HG02763 (cell line): Measurements from ENCODE around the gene CNN3.

Source experiments
- ATAC-seq: cut with Tn5 transposase; IDR thresholded peaks from one replicate; pipeline ENCODE4 v1.9.1; 2021; ENCODE audit warnings: mild to moderate bottlenecking, moderate library complexity; ENCODE audit not compliant: unreplicated experiment

Gene CNN3

DNA sequence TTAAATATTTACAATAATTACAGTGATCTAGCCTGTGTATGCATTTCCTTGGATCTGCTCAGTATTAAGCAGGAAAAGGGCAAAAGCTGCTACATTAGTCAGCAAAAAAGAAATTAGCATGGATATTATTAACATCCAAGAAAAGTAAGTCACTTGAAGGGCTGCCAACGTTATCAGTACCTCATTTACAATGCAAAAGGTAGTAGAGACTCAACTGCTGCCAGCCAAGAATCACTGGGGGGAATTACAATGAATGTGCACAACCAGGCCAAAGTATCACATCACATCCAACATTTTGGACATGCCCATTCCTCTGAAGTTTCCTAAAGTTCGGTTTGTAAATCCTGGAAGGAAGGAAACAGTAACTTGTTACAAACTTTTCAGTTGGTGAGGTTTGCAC, 1.9 kb downstream of the CNN3 start:
- ATAC-seq: no peak

DNA sequence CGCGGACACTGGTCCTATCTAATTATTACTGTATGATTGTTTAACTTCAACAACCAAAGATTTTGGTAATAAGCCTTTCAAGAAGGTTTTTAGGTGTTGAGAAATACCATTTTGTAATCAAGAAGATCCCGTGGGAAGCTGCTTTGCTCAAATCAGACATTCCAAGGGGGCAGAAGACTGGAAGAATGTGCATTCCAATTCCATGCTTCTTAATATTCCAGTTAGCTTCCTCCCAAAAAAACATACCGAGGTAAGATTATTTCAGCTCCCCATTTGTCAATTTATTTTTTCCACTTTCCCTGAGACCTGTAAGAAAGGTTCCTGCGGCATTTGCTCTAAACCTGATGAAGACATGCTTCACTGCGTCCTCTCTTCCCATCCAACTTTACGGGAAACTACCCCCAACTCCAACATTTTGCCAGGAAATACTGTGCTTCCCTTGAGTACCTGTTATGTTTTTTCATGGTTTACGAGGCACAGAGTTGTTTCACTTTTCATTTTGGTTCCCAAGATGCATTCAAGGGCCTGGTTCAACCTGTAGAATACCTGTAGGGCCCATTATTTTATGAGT, 4.1 kb downstream of the CNN3 start:
- no peak for ATAC-seq

DNA sequence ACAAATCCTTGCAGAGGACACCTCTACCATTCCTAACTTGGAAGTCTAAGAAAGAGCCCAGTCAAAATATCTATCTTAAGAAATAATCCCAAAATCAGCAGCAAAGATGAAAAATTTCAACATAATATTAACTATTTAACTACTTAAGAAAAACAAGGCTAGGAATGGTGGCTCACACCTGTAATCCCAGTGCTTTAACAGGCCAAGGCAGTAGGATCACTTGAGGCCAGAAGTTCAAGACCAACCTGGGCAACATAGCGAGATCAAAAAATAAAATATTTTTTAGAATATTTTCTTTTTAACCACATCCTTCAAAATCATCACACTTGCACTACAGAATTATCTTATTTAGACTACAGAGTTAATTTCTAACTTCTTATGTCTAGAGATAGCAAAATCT, 4.9 kb downstream of the CNN3 start:
- ATAC-seq: no peak

DNA sequence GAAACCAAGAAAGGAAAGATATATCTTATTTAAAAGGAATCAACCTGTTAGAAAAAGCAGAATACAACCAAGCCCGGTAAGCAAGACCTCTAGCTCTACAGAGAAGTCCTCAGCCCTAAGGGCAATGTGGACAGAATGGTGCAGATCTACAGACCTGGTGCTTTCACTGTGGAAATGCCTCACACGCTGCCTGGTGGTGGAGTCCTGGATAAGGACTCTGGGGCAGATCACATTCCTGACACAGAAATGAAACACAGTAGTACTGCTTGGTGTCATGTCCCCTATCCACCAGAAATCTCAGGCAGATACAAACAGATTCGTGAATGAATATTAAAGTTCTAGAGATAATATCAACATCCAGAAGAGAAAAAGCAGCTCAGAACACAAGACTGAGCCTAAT, 6.8 kb downstream of the CNN3 start:
- ATAC-seq: no peak

DNA sequence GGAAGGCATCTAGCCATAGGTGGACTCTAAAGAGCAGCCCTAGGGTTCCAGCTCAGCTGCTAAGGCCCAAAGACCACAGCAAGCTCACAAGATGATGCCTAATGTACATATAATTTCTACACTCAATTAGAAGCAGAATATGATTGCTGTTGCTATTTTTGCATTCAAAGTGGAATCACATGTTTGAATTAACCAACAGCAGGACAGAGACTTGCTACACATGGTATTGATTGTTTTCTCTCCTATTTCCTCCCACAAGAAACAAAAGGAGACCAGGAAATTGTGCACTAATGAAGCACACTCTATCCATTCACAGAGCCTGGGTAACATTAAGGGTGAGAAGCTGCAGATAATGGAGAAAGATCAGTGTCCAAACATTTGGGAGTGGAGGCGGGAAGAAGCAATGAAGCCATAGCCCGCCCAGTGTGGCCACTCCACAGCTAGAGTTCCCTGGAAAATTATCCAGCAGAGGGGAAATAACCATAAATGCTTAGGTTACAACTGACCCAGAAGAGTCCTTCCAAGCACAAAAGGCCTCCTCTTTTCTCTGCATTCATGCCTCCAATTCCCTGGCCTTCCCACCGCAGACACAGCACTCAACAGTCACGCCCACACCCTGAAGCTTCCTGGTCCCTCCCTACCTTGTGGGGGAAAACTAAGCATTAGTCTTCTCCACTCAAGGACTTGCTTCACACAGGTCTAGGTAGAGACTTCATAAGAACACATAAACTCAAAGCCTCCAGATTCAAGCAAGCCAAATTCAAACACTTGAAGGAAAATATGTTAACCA, 7.5 kb downstream of the CNN3 start:
- no peak for ATAC-seq

DNA sequence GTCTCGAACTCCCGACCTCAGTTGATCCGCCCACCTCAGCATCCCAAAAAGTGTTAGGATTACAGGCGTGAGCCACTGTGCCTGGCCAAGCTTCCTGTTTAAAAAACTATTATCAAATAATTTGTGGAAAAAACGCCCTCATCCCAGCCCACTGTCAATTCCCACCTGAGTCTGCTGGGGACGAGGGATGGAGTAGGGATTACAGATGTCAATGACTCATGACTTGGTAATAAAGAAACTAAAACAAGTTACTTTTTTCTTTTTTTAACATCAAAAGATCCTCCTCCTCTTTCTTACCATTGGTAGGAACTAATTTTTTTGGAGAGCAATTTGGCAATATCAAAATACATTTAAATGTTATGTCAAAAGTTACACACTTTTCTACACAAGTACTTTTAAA, 9.7 kb downstream of the CNN3 start:
- no peak for ATAC-seq

DNA sequence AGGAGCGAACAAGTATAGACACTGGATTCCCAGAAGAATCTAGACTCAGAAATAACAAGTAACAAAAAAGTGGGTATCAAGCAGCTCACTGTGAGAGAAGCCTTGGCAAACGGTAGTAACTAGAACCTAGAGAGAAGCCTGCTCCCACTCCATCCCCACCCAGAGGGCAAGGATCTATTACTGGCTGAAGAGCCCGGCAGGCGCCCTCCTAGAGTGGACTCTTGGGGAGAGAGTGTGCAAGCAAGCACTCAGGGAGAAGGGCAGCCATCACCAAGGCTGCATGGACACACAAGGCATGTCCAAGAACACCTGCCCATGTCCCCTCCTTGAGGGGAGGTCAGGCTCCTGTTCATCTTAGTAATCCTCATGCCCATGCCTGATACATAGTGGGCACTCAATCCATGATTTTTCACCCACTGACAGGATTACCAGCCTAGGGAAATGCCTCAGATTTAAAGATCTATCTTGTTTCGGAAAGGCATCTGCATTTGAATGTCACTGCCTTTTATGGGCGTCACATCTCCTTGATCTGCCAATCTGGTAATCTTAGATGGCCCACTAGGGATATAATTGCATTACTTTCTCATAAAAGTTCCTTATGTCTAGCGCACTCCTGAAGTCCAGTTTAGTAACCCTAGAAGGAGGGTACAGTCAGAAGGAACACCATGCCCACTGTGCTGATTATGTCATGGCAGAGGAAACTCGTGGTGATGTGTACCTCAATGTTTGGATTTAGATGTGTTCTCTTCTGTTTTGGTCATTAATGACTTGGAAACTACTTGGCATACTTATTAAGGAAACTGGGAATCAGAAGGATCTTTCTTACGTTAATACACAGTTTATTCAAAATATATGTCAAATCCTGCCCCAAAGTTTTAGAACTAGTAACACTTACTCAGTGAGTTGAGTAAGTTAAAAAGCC, 14.4 kb downstream of the CNN3 start:
- no peak for ATAC-seq

DNA sequence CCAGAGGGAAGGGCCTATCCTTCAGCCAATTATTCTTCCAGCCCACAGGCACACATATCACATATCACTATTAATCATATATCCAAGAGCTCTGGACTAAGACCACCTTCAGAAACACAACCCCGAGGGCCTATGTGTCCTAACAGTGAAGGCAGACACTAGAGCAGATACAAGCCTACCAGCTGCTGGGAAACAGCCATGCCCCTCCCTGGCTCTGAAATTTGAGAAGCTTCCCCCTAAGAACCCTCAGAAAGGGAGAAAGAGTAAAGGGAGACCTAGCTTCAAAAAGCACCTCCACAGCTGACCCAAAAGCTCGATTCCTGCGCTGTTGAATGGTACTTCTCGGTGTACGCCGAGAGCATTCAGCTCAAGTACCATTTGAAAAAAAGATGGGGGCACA, 17.4 kb downstream of the CNN3 start:
- no peak for ATAC-seq

DNA sequence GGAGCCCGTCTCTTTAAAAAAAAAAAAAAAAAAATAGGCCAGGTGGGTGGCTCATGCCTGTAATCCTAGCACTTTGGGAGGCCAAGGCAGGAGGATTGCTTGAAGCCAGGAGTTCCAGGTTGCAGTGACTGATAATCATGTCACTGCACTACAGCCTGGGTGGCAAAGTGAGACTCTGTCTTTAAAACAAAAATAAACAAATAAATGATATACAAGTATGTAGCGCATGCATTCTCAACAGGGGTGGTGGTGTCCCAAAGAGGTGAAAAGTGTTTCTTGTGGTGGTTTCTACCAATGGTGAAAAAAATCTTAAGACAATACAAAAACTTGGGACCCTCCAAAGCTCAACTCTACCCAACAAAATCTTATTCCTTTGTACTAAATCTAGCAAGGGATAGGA, 17.9 kb downstream of the CNN3 start:
- no peak for ATAC-seq

DNA sequence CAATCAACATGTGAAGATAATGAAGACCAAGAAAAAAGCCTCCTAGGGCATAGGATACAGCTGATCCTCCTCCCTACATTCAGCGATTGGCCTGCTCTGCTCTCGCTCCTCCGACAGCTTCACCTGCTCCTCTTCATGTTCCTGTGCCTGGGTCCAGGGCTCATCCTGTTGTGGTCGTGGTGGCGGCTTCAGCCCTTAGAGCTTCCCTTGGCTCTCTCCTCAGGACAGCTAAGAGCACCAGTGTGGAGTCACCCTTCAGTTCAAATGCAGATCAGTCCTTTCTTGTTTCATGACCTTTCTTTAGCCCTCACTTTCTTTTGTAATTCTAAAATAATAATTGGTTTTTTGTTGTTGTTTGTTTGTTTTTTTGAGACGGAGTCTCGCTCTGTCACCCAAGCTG, 18.7 kb downstream of the CNN3 start:
- ATAC-seq: no peak

DNA sequence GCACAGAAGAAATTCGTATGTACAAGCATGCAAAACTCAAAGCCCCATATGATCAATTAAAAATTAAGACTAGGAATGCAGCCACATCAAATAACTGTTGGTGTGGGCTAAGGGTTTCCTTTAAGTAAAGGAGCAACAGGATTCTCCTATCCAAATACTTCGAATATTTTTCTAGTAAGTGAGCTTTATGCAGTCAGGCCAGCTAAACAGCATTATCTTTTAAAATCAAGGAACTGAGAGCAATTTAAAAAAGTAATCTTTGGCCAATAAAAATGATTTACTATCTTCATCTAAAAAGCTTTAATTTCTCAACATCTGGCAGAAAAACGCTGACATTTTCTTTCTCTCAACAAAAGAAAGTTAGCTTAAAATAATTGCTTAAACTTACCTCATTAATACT, 19.8 kb downstream of the CNN3 start:
- ATAC-seq: no peak

DNA sequence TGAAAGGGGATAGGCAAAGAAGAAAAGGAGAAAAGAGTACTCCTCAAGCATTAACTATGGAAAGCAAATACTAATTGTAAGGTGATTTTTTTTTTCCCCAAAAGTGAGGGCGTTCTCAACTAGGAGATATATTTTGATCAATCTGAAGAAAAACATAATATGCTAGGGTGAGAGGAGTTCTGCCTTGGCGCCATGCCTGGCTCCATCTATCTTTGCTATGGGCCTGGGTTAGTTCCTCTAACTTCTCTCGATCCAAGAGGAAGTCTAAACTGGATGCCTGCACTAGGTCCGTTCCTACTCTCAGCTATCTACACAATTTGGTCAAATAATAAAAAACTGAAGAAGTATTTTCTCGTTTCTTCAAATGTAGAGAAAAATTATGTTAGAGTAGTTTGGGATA, 20.5 kb downstream of the CNN3 start:
- ATAC-seq: no peak

DNA sequence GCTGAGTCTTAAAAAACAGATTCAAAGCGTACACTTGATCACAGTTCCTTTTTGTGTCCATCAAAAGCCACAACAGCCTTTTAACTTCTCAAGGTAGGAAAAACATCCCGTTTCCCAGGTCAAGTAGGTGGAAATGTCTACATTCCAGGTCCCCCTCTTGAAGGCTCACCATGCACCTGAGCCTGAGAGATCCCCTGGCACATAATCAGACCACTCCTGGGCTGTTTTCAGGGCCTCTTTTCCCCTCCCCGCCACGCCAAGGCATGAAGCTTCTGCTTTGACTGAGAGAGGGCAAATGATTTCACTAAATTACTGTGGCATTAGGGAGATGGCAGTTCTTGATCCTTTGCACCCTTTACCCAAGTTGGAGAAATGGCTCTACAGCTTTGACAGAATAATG, 21.7 kb downstream of the CNN3 start:
- no peak for ATAC-seq

DNA sequence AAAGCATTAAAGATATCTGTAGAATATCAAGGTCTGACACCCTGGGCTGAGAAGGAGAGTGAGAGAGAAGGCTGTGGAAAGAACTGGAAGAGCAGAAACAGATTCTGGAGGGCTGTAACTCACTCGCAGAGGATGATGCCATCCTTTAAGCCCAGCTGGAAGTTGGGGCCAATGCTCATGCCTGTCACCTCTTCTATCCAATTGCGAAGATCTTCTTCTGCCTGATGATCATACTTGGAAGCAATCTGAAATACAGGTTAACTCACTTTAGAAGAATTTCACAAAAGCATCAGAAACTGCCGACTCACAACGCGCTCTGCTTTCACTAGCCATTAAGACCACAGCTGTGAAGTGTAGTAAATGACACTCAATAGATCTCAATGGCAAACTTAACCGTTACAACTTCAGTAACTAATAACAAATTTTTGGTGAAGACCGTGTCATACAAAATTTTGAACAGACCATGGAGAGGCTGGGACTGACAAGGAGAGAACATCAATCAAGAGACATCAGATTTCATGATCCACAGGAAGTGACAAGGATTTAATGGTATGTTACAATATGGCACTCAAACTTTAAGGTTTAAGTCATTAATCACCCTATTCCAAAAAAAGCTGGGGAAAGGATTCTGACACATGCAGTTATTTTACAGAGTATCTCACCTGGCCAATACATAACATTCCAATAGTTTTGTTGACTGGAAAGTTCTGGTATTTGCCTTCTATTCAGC, 23.5 kb downstream of the CNN3 start:
- ATAC-seq: no peak

DNA sequence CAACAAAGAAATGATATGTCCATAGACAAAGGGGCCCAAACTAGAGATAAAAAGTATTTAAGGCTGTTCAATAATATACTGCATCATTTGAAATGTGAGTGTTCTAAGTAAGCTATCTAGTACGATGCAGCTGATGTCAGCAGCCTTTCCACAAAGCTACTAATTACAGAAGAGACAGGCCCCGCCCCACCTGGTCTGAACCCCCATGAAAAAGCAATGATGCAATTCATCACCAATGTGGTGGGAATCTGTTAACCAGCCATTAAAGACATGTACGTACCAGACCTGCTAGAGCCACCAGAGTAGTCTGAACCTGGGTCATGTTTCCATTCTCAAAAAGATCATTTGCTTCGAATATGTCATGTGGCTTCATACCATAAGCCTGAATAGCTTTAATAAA, 25.1 kb downstream of the CNN3 start:
- no peak for ATAC-seq

DNA sequence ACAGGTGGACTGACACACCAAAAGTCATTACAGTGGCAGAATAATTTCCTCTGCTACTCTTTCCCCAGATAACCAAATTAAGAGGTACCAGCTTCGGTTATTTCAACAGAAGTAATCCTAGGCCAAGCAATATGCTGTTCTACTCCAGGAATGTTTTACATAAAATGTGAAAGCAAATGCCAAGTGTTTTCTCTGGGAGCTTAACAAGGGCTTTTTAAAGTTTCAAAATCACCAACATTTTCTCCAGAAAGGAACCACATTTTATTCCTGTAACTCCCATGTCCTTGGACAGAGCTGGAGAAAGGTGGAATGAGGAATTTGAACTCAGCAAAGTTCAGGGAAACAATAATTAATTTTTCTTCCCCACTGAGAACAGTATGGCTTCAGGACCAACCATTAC, 27.2 kb downstream of the CNN3 start:
- no peak for ATAC-seq

DNA sequence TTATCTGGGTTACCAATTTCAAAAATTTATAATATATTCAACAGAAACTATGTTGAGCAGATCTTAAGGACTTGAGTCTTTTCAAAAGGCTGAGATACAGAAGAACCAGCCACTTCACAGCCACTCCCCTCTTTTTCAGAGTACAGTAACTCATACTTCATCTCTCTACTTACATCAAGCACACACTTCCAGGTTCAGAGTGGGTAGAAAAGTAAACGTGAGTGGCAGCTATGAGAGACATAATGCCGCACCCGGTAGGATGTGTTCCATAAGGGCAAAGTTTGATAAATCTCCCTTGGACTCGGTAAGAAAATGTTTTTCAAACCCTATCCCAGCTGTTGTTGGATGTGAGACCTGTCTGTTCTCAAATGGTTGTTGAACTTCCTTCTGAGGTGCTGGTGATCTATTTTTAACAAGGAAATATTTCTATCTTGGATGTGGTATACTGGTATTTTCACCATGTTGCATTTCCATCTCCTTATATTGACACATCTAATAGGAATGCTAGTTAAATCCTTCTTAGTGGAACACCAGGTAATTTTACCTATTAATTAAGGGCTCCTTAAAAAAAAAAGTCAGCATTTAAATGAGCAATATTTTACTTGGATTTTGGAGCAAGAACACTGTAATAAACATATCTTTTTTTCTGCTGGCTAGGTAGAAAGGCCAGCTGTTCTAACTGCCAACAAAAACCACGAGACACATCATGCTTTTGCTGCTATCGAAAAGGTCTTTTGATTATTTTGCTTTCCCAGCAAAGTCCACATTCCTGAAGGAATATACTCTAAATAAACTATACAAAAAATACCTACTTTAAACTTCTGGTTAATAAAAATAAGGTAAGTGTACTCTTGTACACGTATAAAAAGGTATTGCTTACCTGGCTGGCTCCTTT, 28.2 kb downstream of the CNN3 start:
- no peak for ATAC-seq

DNA sequence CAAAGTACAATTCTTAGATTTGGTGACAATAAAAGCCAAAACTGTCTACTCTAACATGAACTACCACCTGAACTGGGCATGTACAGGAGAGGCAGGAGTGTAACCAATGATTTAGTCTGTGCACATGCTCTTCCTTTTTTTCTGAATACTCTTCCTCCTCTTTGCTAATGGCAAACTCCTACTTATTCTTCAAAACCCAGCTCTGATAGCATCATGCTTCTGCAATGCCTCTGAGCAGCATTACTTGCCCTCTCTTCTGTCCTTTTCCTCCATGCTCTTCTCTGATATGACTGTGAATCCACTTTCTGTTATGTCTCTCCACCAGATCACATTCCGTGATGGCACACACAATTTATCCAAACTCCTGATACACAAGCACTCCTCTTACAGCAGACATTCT, 31.4 kb downstream of the CNN3 start:
- ATAC-seq: no peak

DNA sequence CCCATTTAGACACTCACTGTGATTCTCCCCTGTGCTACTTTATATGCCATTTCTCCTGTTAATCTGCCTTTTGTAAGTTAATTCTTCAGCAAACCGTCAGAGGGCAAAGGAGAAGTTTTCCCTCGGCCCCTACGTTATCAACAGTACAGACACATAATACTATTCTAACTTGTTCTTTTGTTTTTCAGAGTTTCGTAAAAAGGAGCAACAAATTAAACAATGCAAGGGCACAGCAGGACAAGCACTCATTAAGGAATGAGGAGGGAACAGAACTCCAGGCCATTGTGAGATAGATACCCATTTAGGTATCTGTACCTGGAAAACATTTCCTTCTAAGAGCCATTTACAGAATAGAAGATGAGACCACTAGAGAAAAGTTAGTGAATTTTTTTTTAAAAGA, 32.3 kb downstream of the CNN3 start:
- no peak for ATAC-seq

DNA sequence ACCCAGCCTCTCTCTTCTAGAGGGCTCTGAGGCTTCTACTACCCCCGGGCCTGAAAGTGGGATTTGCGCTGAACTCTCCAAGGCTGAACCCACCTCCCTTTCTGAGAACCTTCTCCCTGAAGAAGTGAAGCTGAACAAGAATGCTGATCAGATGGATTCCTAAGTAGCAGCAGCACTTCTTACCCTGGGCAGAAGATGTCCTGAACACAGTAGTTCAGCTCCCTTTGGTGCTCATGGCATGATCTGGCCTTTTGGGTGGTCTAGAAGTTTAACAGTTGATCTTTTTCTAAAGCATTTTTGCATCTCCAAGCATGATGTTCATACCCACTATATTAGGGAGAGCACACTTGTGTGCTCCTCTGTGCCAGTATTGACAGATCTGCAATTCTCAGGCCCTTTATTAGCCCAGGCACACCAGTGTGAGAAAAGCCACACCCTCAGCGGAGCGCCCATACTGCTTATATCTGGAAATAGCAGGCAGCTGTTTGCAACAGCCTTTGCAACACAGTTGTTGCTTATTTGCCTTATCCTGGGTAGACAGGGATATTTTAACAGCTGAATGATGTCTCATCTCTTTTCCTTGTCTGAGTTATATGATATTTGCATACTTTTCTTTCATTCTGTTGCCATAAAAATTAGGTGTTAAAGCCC, 34.2 kb downstream of the CNN3 start:
- ATAC-seq: no peak
